PFSK-1 (cell line): Measurements from ENCODE around the gene NID1.

ENCODE experiments used
- FOXP2 ChIP-seq: optimal IDR thresholded peaks from 2 replicates; pipeline ENCODE3; 2011; ENCODE audit warnings: borderline replicate concordance, control low read depth, inconsistent platforms; ENCODE audit not compliant: insufficient read depth; ENCODE audit errors: extremely low read length, extremely low read depth
- POLR2AphosphoS5 ChIP-seq: IDR thresholded peaks from 2 replicates; pipeline ENCODE4 v1.6.1; 2012; ENCODE audit warnings: low read depth, mild to moderate bottlenecking, control low read depth, low read length, moderate library complexity
- SIN3A ChIP-seq: IDR thresholded peaks from 2 replicates; pipeline ENCODE4 v1.6.1; 2012; ENCODE audit warnings: mild to moderate bottlenecking, low read length, moderate library complexity, borderline replicate concordance; ENCODE audit not compliant: insufficient read depth
- TAF1 ChIP-seq: IDR thresholded peaks from 2 replicates; pipeline ENCODE4 v1.6.1; 2012; ENCODE audit warnings: low read length, control low read depth, borderline replicate concordance; ENCODE audit not compliant: insufficient read depth
- TF ChIP-seq, protein P1 (sequence below), 2 experiments: IDR thresholded peaks; 2 replicates each; pipeline versions ENCODE4 v1.6.1 to v1.8.0; 2011 to 2012; ENCODE audit warnings: low read depth in 2 of 2, low read length in 2 of 2, control low read depth in 1 of 2, inconsistent platforms in 1 of 2, mild to moderate bottlenecking in 1 of 2, moderate library complexity in 1 of 2; ENCODE audit not compliant: insufficient read depth in 1 of 2

The NID1 gene

DNA sequence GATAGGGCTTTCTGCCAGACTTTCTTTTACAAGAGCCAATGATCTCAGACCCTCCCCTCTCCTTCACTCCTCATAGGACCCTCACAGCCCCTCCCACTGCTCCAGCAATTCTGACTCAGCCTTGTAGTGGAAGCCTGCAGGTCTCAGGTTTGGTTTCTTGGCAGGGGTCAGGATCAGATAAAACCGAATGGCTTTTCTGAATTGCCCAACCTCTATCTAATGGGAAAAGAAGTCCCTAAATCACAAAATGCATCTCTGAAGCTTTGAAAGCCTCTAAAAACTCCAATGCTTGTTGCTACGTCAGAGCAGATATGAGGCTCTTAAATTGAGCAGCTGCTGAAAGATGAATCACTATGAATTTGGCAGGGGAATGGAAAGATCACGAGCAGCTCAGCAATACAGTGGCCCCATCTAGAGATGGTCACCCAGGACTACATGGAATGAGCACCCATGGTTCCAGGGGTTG lies 74.5 kb downstream of the NID1 start:
- TF ChIP-seq FOXP2 (no peak), TAF1 (no peak), POLR2AphosphoS5 (no peak), SIN3A (no peak)
- TF ChIP-seq, protein P1, sequence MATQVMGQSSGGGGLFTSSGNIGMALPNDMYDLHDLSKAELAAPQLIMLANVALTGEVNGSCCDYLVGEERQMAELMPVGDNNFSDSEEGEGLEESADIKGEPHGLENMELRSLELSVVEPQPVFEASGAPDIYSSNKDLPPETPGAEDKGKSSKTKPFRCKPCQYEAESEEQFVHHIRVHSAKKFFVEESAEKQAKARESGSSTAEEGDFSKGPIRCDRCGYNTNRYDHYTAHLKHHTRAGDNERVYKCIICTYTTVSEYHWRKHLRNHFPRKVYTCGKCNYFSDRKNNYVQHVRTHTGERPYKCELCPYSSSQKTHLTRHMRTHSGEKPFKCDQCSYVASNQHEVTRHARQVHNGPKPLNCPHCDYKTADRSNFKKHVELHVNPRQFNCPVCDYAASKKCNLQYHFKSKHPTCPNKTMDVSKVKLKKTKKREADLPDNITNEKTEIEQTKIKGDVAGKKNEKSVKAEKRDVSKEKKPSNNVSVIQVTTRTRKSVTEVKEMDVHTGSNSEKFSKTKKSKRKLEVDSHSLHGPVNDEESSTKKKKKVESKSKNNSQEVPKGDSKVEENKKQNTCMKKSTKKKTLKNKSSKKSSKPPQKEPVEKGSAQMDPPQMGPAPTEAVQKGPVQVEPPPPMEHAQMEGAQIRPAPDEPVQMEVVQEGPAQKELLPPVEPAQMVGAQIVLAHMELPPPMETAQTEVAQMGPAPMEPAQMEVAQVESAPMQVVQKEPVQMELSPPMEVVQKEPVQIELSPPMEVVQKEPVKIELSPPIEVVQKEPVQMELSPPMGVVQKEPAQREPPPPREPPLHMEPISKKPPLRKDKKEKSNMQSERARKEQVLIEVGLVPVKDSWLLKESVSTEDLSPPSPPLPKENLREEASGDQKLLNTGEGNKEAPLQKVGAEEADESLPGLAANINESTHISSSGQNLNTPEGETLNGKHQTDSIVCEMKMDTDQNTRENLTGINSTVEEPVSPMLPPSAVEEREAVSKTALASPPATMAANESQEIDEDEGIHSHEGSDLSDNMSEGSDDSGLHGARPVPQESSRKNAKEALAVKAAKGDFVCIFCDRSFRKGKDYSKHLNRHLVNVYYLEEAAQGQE (IDR thresholded peaks at IDR 0.05; ENCODE audit: insufficient read depth in 1 of 2, low read depth in 2 of 2, low read length in 2 of 2): no peak

- TF ChIP-seq POLR2AphosphoS5 (no peak), SIN3A (no peak), FOXP2 (no peak), TAF1 (no peak)
- TF ChIP-seq, protein P1 (IDR thresholded peaks at IDR 0.05; ENCODE audit: insufficient read depth in 1 of 2, low read depth in 2 of 2, low read length in 2 of 2): no peak
Measured at GRCh38 chr1:235989105-235989504, 75.8 kb downstream of the NID1 start.

DNA sequence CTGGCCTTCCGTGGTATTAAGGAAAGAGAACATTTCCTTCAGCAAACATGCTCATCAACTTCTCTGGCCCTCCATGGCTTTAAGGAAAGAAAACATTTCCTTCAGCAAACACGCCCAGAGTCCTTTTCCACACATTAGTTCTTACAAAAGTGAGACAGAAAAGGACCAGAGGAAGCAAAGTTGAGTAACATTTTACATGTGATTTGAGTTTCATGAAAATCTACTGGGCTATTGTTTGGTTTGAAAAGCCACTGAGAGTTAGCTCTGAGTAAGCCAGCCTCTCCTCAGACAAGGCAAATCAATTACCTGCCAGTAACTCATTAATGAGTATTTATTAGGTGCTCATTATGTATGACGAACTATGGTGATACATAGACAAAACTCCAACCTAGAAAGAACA lies 78.0 kb downstream of the NID1 start:
- TF ChIP-seq SIN3A (no peak), TAF1 (no peak), POLR2AphosphoS5 (no peak), FOXP2 (no peak)
- TF ChIP-seq, protein P1 (IDR thresholded peaks at IDR 0.05; ENCODE audit: insufficient read depth in 1 of 2, low read depth in 2 of 2, low read length in 2 of 2): no peak

- no peak for TF ChIP-seq SIN3A
- TF ChIP-seq TAF1: no peak
- TF ChIP-seq POLR2AphosphoS5: no peak
- no peak for TF ChIP-seq FOXP2
- TF ChIP-seq, protein P1 (IDR thresholded peaks at IDR 0.05; ENCODE audit: insufficient read depth in 1 of 2, low read depth in 2 of 2, low read length in 2 of 2): no peak
Measured at GRCh38 chr1:235984041-235984825, 80.7 kb downstream of the NID1 start.
